Inflammatory macrophage treated with lipopolysaccharide for 1 hour (primary cell): ENCODE data around the gene CDH4.

ENCODE experiments used
- DNase-seq, 2 donors: peaks; one replicate each; pipeline ENCODE4 v3.0.0-alpha.2; 2020 to 2022

Gene CDH4

DNA sequence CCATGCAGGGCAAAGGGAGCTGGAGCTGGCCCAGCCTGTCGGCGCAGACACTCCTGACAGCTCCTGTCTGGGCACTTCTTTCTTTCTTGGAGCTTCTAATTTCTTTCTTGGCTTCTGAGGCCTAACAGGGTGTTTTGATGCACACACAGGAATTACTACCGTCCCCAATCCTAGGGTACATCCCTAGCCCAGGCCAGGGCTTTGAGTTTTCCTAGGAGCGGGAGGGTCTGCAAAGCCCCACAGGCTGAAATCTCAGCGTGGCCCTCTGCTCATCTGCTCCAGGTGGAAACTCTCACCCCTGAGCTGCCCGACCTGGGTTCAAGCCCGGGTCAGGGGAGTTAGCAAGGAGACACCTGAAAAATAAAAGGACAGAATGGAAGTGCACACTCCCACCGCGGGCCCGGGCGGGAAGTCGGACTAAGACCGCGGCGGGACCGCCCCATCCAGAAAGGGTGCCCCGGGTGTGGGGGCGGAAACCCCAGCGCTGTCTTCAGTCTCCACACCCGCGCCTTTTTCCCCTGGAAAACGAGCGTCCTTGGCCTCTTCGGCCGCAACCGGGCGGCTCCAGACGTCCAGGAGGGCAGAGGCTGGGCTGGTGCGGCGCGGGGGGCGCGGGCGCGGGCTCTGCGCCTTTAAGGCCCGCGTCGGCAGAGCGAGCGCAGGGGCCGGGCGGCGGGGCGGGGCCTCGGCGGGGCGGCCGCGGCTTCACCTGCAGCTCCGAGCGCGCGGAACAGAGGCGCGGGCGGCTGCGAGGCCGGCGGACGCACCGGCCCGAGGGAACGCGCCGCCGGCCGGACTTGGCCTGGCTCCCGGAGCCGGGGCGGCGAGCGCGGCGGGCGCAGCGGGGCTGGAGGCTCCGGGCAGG is at the start of gene CDH4:
Gene CDH4, plus strand, starts transcription at position 733 of the 865 bp plus-strand sequence.
- DNase-seq: no peak

DNA sequence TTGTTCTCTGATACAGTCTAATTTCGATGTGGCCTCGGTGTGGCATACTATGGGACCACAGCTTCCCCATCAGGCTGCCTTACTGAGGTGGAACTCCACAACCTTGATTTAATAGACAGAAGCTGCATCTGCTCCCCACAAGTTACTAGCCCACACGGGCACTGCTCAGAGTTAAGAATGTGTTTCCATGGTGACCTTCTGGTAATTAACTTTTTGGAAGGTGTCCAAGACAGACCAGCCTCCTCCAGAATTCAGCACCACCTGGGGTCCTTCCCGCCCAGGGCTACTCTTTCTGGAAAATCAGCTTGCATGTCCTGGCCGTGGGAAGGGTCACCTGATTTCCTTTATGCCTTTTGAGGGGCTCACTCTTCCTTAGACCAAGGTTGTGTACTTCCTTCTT is 48.7 kb upstream of the CDH4 start:
- no peak for DNase-seq

- DNase-seq: no peak
Measured at GRCh38 chr20:61204206-61204605, 47.9 kb upstream of the CDH4 start.

GRCh38 chr20:61205769-61206168 is 46.3 kb upstream of the CDH4 start:
- no peak for DNase-seq

DNA sequence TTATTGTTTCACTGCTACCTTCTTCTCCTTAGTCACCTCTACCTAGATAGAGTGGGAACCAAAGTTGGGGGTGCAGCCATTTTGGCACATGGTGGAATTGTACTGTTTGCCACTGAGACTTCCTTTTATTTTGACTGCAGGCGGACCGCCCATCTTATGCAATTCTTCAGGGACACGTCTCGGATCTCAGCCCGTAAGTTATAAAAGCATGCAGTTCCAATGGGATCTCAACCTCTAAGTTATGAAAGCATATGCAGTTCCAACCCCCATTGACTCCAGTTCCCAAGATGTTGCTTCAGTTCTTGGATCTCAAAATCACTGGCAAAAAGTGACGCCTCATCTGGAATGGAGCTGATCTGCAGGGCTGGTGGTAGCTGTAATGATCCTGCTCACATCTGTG is 41.2 kb upstream of the CDH4 start:
- DNase-seq: no peak

- DNase-seq: no peak
Measured at GRCh38 chr20:61217848-61218247, 34.2 kb upstream of the CDH4 start.

- DNase-seq: no peak
Measured at GRCh38 chr20:61219021-61219431, 33.0 kb upstream of the CDH4 start.

- DNase-seq: no peak
Measured at GRCh38 chr20:61220131-61220530, 31.9 kb upstream of the CDH4 start.

- DNase-seq: no peak
Measured at GRCh38 chr20:61220626-61221325, 31.3 kb upstream of the CDH4 start.

DNA sequence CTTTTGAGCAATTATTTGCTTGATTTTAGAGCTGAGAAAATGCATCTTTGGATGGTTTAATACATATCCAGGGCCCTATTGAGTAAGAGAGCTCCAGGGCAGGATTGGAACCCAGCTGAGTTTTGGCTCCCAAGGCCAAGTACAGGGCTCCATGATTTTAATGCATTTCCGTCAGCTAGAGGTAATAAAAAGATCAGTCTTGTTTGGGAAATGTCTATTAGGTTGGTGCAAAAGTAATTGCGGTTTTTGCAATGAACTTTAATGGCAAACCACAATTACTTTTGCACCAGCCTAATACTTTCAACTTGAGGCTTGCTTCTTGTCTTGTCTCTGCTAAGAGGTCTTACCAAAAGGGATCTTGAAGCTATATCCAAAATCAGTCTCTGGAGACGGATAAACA is 29.4 kb upstream of the CDH4 start:
- no peak for DNase-seq

DNA sequence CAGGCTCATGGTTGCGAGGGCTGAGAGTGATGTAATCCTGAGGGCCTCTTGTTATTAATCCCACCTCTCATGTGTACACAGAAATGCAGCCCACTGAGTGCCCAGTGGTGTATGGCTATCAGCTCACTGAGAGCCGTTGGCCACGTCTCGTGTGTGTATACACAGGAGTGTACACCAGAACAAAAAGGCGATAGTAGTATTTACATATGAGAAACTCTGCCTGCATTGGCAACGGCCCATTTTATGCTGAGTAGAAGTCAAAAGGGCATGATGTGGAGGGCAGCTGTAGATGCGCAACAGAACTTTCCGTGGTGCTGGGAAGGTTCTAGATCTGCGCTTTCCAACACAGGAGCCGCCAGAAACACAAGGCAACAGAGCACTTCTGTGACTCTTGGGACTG is 28.9 kb upstream of the CDH4 start:
- DNase-seq: no peak

GRCh38 chr20:61230166-61230565 is 21.9 kb upstream of the CDH4 start:
- no peak for DNase-seq

GRCh38 chr20:61233590-61233989 is 18.5 kb upstream of the CDH4 start:
- DNase-seq: no peak

DNA sequence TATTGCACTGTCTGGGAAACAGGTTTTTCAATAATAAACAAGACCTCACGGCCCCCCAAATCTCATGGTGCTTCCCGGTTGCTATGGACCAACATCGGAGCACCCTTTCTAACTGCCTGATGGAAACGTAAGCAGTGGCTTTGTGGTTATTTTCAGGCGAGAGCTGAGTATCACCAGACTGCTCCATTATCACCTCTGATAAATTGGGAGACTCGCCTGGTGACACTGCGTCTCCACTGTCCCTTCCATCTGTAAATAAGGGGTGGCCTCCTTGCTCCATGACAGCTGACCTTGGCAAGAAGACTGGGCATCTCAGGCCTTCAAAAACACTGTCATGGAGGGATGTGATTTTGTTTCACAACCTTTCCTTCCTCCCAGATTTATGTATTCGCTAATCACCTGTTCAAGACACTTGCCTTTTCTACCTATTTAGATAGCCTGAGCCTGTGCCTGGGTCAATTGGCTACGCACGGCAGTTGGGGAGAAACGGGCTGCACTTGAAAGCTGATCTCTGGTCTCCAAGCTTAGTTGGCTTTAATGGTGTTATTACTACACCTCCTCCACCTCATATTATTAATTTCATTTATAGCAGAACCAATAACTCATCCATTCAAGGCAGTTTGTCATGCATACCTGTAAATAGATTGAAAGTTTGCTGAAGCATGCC is 17.7 kb upstream of the CDH4 start:
- DNase-seq: no peak

DNA sequence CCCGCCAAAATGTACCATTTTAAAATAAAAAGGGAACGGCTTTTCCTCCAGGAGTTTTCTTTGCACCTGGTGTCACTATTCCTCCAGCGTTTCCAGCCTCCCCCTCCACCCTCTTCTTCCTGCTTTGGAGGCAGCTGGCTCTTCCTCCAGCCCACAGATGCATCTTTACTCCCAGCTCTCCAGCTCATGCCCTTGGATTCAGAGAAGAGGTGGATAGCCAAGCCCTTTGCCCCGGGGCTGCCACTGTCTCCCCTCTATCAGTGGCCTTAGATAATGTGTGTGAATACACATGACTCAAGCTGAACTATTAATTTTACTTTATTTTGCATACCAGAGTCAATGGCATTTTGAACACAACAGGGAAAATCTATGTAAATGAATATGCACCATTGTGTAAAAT is 15.3 kb upstream of the CDH4 start:
- DNase-seq: no peak

GRCh38 chr20:61238813-61239212 is 13.2 kb upstream of the CDH4 start:
- DNase-seq: no peak

GRCh38 chr20:61240814-61241213 is 11.2 kb upstream of the CDH4 start:
- DNase-seq: no peak

DNA sequence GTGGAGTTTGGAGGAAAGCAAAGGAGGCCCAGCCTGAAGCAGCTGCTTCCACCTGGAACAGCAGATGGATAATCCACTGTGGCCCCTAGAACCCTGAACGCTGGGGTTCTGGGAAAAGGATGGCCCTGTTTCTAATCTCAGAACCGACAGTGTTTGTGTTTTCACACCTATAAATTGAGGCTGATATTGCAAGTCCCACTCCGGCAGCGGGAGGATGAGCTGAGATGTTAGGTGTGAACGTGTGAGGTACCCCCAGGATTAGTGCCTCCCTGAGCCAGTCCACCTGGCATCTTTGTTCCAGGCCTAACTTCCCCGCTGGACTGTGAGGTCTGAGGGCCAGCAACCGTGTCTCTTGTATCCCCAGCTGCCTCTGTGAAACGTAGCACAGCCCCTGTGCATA is 7.8 kb upstream of the CDH4 start:
- DNase-seq: no peak

DNA sequence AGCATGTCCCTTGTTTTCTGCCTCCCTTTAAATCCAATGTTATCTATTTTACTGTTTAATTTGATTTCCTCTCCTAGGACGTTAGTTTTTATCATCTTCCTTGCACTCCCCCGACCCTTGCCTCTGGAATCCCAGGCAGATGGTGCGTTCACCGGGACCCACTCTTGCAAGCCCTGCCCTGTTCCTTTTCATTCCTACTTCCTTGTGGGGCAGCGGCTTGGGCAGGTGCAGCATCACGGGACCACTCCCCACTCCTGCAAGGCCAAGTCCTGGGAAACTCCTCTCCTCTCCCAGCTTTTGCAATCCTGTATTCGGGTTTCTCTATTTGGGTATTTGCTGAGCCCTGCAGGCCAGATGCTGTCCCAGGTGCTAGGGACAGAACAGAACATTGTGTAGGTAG is 5.8 kb upstream of the CDH4 start:
- DNase-seq: no peak

DNA sequence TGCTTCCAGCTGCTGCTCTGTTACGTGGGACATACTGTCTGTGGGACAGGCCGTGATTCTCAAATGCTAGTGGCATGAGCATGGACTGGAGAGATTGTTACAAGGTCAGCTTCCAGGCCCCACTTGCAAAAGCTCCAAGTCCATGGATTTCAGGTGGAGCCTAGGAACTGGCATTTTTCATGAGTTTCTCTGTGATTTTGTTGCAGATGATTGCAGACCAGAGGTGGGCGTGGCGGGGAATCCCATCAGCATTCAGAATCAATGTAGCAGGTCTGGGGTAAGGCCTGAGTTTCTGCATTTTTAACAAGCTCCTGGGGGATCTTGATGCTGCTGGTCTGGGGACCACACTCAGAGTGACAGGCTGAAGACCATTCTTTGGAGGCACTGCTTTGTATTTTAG is 2.4 kb upstream of the CDH4 start:
- no peak for DNase-seq

- no peak for DNase-seq
Measured at GRCh38 chr20:61252601-61253263, 671 bp downstream of the CDH4 start.

DNA sequence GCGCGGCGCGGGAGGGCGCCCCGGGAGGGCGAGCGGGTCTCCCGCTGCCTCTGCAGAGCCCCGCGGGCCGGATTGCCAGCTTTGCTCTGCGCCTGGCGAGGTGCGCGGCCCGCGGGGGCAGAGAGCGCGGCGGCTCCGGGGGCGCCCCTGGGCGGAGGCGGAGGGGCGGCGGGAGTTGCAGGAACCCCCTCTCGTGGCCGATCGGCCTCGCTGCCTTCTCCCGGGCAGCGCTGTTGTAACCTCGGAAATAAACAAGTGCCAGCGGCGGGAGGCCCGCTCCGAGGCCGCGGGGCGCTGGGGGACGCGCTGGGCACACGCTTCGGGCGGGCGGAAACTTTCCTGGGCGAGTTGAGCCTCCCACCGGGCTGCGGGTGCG is 1.2 kb downstream of the CDH4 start:
- no peak for DNase-seq
